Head of caudate nucleus (tissue), 42 donors: ENCODE measurements around the gene PHLPP2.
"Not testable (repeated sequence)": the region's sequence is repeated elsewhere in the genome, so short reads cannot be mapped to it uniquely, and the experiment has no call there.

Experiments used
- DNase-seq, 42 donors: peaks; one replicate each; pipeline versions ENCODE4 v3.0.0 to v3.0.0-alpha.2; 2020 to 2021; ENCODE audit warnings: mixed read lengths in 7 of 42
- intact Hi-C: fragments of 100-400 bp; cut with DNase I; formaldehyde crosslinking; loops from one replicate; pipeline ENCODE4 v1.15.0; 2022

Gene PHLPP2

GRCh38 chr16:71629278-71630016 lies 95.1 kb downstream of the PHLPP2 start:
- intact Hi-C loops = no loop called here
- peak in 5 of 42 donors; percentile 9 to 51 (median 28) for DNase-seq

- intact Hi-C loops = no loop called here
- DNase-seq = no peak
Observed at GRCh38 chr16:71628810-71629209, 95.7 kb downstream of the PHLPP2 start.

DNA sequence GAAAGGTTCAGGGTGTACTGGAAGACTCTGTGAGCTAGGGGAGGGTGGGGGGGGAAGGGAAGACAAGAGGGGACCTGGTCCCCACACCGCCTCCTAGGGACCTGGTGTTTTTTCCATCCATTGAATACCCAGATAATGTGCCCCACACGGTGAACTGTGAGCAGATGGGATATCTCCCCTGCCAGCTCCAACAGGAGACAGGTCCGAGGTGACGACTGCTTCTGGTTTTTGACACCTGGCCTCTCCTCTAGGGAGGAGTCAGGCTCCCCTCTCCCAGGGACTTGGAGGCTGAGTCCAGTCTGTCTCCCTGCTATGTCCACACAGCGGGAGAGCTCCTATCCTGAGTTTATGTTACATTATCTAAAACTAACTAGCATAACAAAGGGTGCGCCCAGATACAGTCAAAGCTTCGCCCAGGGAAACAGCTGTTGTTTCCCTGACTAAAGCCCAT lies 96.7 kb downstream of the PHLPP2 start:
- no peak for DNase-seq
- intact Hi-C loops = no loop called here

GRCh38 chr16:71626858-71627213 lies 97.7 kb downstream of the PHLPP2 start:
- intact Hi-C loops = no loop called here
- DNase-seq = no peak

DNA sequence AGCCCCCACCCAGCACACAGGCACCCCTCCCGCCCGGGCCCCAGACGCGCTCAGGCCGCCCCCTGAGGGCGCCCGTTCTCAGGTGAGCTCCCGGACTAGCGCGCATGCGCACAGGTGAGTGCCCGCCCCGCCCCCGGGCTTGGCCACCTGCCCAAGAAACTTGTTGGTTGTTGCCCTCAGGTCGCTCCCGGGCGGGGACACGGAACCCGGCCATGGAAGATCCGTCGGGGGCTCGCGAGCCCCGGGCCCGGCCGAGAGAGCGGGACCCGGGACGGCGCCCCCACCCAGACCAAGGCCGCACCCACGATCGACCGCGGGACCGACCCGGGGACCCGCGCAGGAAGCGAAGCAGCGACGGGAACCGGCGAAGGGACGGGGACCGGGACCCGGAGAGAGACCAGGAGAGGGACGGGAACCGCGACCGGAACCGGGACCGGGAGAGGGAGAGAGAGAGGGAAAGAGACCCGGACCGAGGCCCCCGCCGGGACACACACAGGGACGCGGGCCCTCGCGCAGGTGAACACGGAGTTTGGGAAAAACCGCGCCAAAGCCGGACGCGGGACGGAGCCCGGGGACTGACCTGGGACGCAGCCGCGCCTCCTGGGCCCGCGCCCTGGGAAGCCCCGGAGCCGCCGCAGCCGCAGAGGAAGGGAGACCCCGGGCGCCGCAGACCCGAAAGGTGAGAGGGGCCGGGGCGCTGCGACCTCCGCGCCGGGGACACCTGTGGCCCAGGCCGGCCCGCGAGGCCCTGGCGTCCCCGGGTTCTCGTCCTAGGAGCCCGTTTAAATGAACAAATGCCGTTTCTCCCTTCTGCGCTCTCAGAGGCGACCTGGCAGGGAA lies 98.3 kb downstream of the PHLPP2 start, which contains the start of gene MARVELD3:
MARVELD3 (plus strand) TSS at position 167 of the 840 bp plus-strand sequence; CDS start at position 213, 46 bp downstream.
- intact Hi-C loops = no loop called here
- peak in 1 of 42 donors; percentile 18 for DNase-seq

- no peak for DNase-seq
- intact Hi-C loops = no loop called here
Observed at GRCh38 chr16:71625113-71625850, 99.2 kb downstream of the PHLPP2 start.

DNA sequence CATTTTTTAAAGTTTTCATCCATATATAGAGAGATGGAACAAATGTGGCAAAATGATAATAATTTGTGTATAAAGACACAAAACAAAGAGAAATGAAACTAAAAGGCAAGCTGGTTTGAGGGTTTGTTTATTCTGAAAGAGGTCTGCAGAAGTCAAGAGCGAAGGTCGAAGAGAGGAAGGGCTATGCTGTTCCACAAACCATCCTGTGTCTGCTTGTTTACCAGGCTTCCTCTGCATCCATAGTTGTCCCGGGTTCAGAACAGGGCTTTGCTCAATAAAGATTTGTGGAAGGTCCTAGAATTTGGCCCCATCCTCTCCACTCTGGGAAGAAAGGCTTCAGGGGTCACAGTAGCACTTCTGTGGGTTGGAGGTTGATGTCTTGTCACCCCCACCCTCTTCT lies 100.9 kb downstream of the PHLPP2 start:
- intact Hi-C loops = no loop called here
- no peak for DNase-seq

- DNase-seq = no peak
- intact Hi-C loops = no loop called here
Observed at GRCh38 chr16:71622088-71622487, 102.4 kb downstream of the PHLPP2 start.

DNA sequence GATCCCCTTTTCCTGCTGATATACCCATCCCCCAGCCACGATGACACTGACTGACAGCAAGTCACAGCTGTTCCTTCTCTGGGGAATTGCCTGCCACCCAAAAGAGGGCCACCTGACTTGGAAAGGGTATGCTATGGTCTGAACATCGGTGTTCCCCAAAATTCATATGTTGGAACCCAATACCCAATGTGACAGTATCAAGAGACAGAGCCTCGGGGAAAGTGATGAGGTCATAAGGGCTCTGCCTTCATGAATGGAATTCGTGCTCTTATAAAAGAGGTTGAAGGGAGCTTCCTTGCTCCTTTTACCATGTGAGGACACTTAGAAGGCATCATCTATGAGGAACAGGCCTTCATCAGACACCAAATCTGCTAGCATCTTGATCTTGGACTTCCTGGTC lies 106.1 kb downstream of the PHLPP2 start:
- intact Hi-C loops = no loop called here

DNA sequence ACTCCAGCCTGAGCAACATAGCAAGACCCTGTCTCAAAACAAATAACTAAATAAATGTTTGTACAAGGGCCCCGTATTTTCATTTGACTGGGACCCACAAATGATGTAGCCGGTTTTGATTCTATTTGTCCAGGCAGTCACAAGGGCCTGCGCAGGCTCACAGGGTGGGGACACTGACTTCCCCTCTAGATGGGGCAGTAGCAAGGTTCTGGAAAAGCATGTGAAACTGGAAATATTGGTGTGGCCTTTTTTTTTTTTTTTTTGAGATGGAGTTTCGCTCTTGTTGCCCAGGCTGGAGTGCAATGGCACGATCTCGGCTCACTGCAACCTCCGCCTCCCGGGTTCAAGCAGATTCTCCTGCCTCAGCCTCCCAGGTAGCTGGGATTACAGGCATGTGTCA lies 109.5 kb downstream of the PHLPP2 start:
- intact Hi-C loops, DNase-seq: not testable (repeated sequence)

More for the DNA sequence above, 106.1 kb downstream of the PHLPP2 start:
- no peak for DNase-seq

GRCh38 chr16:71610936-71611871 lies 113.3 kb downstream of the PHLPP2 start:
- intact Hi-C loops = no loop called here
- peak; percentile 42 to 91 (median 80) for DNase-seq

DNA sequence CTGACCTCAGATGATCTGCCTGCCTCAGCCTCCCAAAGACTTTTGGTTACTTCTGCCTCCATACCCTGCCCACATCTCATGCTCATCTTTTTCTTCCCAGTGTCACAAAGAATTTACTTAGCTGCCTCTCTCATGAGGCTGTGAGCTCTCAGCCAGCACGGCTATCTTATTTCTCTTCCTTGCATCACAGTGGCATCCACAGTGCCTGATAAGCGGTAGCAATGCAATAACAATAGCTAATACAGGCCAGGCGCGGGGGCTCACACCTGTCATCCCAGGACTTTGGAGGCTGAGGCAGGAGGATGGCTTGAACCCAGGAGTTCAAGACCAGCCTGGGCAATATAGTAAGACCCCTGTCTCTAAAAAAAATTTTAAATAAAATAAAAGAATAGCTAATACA lies 114.1 kb downstream of the PHLPP2 start:
- intact Hi-C loops = no loop called here

GRCh38 chr16:71609066-71609465 lies 115.4 kb downstream of the PHLPP2 start:
- intact Hi-C loops = no loop called here
- no peak for DNase-seq

More for the DNA sequence above, 114.1 kb downstream of the PHLPP2 start:
- DNase-seq = no peak

GRCh38 chr16:71600822-71601221 lies 123.7 kb downstream of the PHLPP2 start:
- peak in 2 of 42 donors; percentile 3 to 7 for DNase-seq
- intact Hi-C loops = no loop called here

DNA sequence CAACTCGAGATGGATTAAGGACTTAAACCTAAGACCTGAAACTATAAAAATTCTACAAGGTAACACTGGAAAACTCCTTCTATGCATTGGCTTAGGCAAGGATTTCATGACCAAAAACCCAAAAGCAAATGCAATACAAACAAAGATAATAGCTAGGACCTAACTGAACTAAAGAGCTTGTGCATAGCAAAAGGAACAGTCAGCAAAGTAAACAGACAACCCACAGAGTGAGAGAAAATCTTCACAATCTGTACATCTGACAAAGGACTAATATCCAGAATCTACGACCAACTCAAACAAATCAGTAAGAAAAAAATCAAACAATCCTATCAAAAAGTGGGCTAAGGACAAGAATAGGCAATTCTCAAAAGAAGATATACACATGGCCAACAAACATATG lies 126.1 kb downstream of the PHLPP2 start:
- intact Hi-C loops, DNase-seq: not testable (repeated sequence)

DNA sequence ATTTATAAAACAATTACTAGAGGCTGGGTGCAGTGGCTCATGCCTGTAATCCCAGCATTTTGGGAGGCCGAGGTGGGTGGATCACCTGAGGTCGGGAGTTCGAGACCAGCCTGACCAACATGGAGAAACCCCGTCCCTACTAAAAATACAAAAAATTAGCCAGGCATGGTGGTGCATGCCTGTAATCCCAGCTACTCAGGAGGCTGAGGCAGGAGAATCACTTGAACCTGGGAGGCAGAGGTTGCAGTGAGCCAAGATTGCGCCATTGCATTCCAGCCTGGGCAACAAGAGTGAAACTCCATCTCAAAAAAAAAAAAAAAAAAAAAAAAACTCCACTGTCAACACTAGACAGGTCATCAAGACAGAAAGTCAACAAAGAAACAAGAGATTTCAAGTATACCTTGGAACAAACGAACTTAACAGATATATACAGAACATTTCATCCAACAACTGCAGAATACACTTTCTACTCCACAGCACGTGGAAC lies 129.1 kb downstream of the PHLPP2 start:
- intact Hi-C loops, DNase-seq: not testable (repeated sequence)
